ENCODE measurements around the gene TMEM117.

DNA sequence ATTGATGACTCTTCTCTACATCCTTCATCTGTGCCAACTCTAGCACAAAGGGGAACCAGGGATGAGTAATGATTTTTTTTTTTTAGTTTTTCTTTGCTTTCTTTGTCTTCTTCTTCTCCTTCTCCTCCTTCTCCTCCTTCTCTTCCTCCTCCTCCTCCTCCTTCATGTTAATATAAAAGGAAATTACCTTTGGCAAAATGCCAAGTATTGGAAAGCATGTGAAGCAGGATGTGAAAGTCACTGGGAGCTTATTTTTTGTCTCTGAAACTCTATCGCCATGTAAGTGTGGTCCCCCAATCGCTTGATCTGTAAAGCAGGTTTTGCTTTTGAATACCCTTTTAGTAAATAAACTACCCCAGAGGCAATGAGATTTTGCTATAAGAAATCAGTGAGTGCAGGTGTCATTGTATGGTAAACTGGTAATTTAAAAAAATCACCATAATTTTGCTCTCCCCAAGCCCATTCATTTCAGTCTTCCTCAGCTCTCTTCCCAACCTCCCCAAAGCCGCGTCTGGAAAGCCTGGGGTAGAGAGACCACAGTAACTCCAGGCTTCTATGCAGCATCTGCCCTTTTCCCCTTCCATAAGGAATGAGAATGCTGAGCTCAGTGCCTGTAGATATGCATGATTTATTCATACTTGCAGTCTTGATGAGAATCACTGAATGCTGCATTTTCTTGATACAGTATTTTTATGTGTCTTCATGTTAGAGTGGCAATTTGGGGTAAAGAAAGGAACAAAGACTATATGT is 388.7 kb downstream of the TMEM117 start:
- TF ChIP-seq CTCF (IDR thresholded peaks at IDR 0.05) (no peak), EZH2 (IDR thresholded peaks at IDR 0.05; ENCODE audit: borderline replicate concordance, insufficient read depth, low read depth, low read length, poor library complexity, severe bottlenecking) (no peak)

Data from B cell (primary cell).